ENCODE results near the gene SMYD3.

DNA sequence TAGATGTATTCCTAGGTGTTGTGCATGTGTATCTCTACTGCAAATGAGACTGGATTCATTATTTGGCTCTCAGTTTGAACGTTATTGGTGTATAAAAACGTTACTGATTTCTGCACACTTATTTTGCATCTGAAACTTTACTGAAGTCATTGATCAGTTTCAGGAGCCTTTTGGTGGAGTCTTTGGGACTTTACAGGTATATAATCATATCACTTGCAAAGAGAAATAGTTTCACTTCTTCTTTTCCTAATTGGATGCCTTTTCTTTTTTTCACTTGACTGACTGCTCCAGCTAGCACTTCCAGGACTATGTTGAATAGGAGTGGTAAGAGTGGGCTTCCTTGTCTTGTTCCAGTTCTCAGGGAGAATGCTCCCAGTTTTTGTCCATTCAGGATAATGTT lies 252.2 kb downstream of the SMYD3 start:
- TF ChIP-seq, protein P1, sequence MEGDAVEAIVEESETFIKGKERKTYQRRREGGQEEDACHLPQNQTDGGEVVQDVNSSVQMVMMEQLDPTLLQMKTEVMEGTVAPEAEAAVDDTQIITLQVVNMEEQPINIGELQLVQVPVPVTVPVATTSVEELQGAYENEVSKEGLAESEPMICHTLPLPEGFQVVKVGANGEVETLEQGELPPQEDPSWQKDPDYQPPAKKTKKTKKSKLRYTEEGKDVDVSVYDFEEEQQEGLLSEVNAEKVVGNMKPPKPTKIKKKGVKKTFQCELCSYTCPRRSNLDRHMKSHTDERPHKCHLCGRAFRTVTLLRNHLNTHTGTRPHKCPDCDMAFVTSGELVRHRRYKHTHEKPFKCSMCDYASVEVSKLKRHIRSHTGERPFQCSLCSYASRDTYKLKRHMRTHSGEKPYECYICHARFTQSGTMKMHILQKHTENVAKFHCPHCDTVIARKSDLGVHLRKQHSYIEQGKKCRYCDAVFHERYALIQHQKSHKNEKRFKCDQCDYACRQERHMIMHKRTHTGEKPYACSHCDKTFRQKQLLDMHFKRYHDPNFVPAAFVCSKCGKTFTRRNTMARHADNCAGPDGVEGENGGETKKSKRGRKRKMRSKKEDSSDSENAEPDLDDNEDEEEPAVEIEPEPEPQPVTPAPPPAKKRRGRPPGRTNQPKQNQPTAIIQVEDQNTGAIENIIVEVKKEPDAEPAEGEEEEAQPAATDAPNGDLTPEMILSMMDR (conservative IDR thresholded peaks at IDR 0.05 in 1 of 2, IDR thresholded peaks at IDR 0.05 in 1 of 2; ENCODE audit: low read depth in 1 of 2, low read length in 2 of 2) = no peak
- TF ChIP-seq EZH2 (IDR thresholded peaks at IDR 0.05; ENCODE audit: low read length, missing control alignments) = no peak
